ENCODE data around the gene RASA4. TPM values are rescaled to one million over a fixed set of nuclear protein-coding genes. Genes with fewer than 3 reads are reported as not detected.
"Not testable (repeated sequence)": the region's sequence is repeated elsewhere in the genome, so short reads cannot be mapped to it uniquely, and the experiment has no call there.

RASA4 gene
- total RNA-seq, 2 donors from 2014 or later, result 10.9 to 44.0 TPM

DNA sequence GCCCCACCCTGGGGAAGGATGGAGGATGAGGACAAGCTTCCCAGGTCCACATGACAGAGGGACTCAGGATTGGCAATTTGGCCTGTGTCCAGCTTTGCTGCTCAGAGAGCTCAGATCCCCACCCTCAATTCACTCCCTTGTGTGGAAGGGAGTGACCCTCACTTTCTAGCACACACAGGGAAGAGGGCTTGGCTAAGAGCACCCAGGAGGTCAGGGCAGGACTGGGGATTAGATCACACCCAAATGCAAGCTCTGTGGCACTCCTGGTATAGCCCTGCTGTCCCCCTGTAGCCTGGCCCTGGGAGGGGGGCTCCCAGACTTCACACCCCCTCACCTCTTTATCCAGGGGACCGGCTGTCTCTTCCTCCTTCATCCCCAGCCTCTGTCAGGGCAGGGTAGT is 72.2 kb downstream of the RASA4 start:
- not testable (repeated sequence) for H3K27ac ChIP-seq (ENCODE audit: low read depth, low read length); H3K9ac ChIP-seq (ENCODE audit: extremely low read depth, low read length, poor library complexity, severe bottlenecking); H3K9me3 Mint-ChIP-seq; DNase-seq; H3K36me3 ChIP-seq (ENCODE audit: control insufficient read depth, insufficient read depth, low read length); H3K4me3 ChIP-seq (ENCODE audit: low read length); H3K27me3 Mint-ChIP-seq (ENCODE audit: insufficient read depth); H3K4me3 Mint-ChIP-seq; H3K27me3 ChIP-seq (ENCODE audit: control insufficient read depth, insufficient read depth, low read length, poor library complexity, severe bottlenecking); H3K27ac Mint-ChIP-seq; H3K4me1 Mint-ChIP-seq; H3K4me1 ChIP-seq (ENCODE audit: control insufficient read depth, insufficient read depth, low read length); H3K36me3 Mint-ChIP-seq (ENCODE audit: low read depth); H3K9me3 ChIP-seq (ENCODE audit: control insufficient read depth, low read length)
- WGBS, 2 experiments (ENCODE audit: insufficient coverage in 1 of 2, insufficient read length in 1 of 2), result no CpG with 5 or more reads among the region's 1 CpG

DNA sequence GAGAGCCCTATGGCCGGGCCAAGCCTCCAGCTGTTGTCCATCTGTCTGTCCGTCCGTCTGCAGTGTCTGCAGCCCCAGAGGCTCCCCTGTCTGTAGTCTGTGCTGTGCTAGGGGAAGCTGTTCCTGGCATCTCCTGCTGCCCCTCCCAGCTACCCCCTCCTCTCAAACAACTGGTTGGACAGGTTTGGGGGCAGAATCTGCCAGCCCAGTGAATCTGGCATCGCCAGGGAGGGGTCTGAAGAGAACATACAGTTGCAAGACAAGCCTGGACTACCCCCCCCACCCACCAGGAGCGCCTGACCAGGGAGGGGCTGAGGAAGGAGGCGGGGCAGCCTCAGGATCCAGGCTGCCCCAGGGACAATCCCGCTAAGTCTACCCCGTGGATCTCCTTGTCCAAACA is 73.0 kb downstream of the RASA4 start, which contains the start of gene UPK3BL2:
UPK3BL2 (minus strand) TSS at position 101 of the 400 bp plus-strand sequence; CDS start at position 41, 60 bp downstream.
- H3K4me3 Mint-ChIP-seq; H3K4me3 ChIP-seq (ENCODE audit: low read length); H3K27me3 Mint-ChIP-seq (ENCODE audit: insufficient read depth); H3K27me3 ChIP-seq (ENCODE audit: control insufficient read depth, insufficient read depth, low read length, poor library complexity, severe bottlenecking); H3K27ac ChIP-seq (ENCODE audit: low read depth, low read length); H3K36me3 Mint-ChIP-seq (ENCODE audit: low read depth); H3K36me3 ChIP-seq (ENCODE audit: control insufficient read depth, insufficient read depth, low read length); H3K9me3 ChIP-seq (ENCODE audit: control insufficient read depth, low read length); H3K9ac ChIP-seq (ENCODE audit: extremely low read depth, low read length, poor library complexity, severe bottlenecking); H3K27ac Mint-ChIP-seq; DNase-seq; H3K4me1 ChIP-seq (ENCODE audit: control insufficient read depth, insufficient read depth, low read length); H3K9me3 Mint-ChIP-seq; H3K4me1 Mint-ChIP-seq: not testable (repeated sequence)
- no CpG with 5 or more reads among the region's 8 CpGs for WGBS, 2 experiments (ENCODE audit: insufficient coverage in 1 of 2, insufficient read length in 1 of 2)

DNA sequence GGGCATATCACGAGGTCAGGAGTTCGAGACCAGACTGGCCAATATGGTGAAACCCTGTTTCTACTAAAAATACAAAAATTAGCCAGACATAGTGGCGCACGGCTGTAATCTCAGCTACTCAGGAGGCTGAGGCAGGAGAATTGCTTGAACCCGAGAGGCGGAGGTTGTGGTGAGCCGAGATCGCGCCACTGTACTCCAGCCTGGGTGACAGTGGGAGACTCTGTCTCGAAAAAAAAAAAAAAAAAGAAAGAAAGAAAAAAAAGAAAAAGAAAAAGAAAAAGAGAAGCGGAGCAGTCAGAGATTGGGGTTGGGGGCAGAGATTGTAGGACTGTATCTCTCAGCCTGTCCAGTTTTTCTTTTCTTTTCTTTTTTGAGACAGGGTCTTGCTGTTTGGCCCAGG is 73.8 kb downstream of the RASA4 start:
- H3K4me3 Mint-ChIP-seq; H3K4me3 ChIP-seq (ENCODE audit: low read length); DNase-seq; H3K27ac Mint-ChIP-seq; H3K36me3 ChIP-seq (ENCODE audit: control insufficient read depth, insufficient read depth, low read length); H3K4me1 Mint-ChIP-seq; H3K36me3 Mint-ChIP-seq (ENCODE audit: low read depth); H3K27me3 Mint-ChIP-seq (ENCODE audit: insufficient read depth); H3K9ac ChIP-seq (ENCODE audit: extremely low read depth, low read length, poor library complexity, severe bottlenecking); H3K4me1 ChIP-seq (ENCODE audit: control insufficient read depth, insufficient read depth, low read length); H3K9me3 ChIP-seq (ENCODE audit: control insufficient read depth, low read length); H3K27ac ChIP-seq (ENCODE audit: low read depth, low read length); H3K9me3 Mint-ChIP-seq; H3K27me3 ChIP-seq (ENCODE audit: control insufficient read depth, insufficient read depth, low read length, poor library complexity, severe bottlenecking): not testable (repeated sequence)
- no CpG with 5 or more reads among the region's 11 CpGs for WGBS, 2 experiments (ENCODE audit: insufficient coverage in 1 of 2, insufficient read length in 1 of 2)

DNA sequence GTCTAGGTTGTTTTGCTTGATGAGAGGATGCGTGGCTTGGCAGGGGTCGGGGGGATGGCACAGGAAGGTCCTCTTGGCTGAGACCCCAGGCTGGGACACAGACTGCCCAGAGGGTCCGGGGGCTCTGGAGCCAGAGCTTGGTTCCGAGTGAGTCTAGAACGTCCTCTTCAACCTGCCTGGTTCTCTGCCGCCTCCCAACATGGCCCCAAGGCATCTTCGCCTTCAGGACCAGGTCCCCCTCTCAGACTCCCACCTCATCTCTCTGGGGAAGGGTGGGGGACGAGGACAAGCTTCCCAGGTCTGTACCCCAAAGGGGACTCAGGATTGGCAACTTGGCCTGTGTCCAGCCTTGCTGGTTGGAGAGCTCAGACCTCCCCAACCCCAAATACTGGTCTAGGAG is 74.5 kb downstream of the RASA4 start:
- H3K36me3 ChIP-seq (ENCODE audit: control insufficient read depth, insufficient read depth, low read length); DNase-seq; H3K4me3 Mint-ChIP-seq; H3K9me3 Mint-ChIP-seq; H3K4me3 ChIP-seq (ENCODE audit: low read length); H3K9ac ChIP-seq (ENCODE audit: extremely low read depth, low read length, poor library complexity, severe bottlenecking); H3K36me3 Mint-ChIP-seq (ENCODE audit: low read depth); H3K27ac Mint-ChIP-seq; H3K27ac ChIP-seq (ENCODE audit: low read depth, low read length); H3K27me3 Mint-ChIP-seq (ENCODE audit: insufficient read depth); H3K4me1 Mint-ChIP-seq; H3K4me1 ChIP-seq (ENCODE audit: control insufficient read depth, insufficient read depth, low read length); H3K9me3 ChIP-seq (ENCODE audit: control insufficient read depth, low read length); H3K27me3 ChIP-seq (ENCODE audit: control insufficient read depth, insufficient read depth, low read length, poor library complexity, severe bottlenecking): not testable (repeated sequence)
- WGBS, 2 experiments (ENCODE audit: insufficient coverage in 1 of 2, insufficient read length in 1 of 2), result no CpG with 5 or more reads among the region's 8 CpGs

DNA sequence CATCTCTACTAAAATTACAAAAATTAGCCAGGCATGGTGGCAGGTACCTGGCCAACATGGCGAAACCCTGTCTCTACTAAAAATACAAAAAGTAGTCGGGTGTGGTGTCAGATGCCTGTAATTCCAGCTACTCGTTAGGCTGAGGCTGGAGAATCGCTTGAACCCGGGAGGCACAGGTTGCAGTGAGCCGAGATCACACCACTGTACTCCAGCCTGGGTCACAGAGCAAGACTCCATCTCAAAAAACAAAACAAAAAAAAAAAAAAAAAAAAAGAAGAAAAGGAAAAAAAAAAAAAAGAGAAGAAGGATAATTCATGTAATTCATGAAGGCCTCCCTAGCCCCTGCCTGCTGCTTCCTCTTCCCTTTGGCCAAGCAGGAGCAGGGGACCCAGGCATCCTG is 76.0 kb downstream of the RASA4 start:
- not testable (repeated sequence) for DNase-seq; H3K27me3 Mint-ChIP-seq (ENCODE audit: insufficient read depth); H3K4me1 ChIP-seq (ENCODE audit: control insufficient read depth, insufficient read depth, low read length); H3K9me3 ChIP-seq (ENCODE audit: control insufficient read depth, low read length); H3K4me3 ChIP-seq (ENCODE audit: low read length); H3K4me3 Mint-ChIP-seq; H3K36me3 Mint-ChIP-seq (ENCODE audit: low read depth); H3K27me3 ChIP-seq (ENCODE audit: control insufficient read depth, insufficient read depth, low read length, poor library complexity, severe bottlenecking); H3K27ac ChIP-seq (ENCODE audit: low read depth, low read length); H3K36me3 ChIP-seq (ENCODE audit: control insufficient read depth, insufficient read depth, low read length); H3K9ac ChIP-seq (ENCODE audit: extremely low read depth, low read length, poor library complexity, severe bottlenecking); H3K27ac Mint-ChIP-seq; H3K4me1 Mint-ChIP-seq; H3K9me3 Mint-ChIP-seq
- whole genome bisulfite sequencing, 2 experiments (ENCODE audit: insufficient coverage in 1 of 2, insufficient read length in 1 of 2), result 90% methylated on average over 4 of the region's 6 CpGs; no CpG with 5 or more reads in 1 of the 2 experiments

DNA sequence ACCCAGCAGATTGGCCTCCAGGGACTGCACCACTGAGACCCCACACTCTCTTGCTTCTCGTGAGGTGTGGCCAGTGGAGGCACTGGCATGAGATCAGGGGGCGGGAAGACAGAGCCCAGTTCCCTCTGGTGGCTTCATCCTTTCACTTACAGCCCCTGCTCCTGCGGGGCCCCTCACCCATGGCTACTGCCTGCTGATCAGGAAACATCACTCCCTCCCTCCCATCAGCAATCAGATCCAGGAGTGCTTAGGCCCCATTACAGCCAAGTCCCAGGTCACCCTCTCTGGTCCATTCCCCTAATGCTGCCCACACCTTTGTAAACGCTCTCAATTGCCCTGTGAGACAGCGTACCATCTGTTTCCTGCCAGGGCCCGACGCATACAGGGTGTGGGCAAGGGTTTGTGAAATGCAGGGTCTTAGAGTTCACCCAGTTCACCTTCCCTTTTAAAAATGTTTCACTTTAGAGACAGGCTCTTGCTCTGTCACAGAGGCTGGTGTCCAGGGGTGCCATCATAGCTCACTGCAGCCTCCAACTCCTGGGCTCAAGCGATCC is 81.4 kb downstream of the RASA4 start:
- not testable (repeated sequence) for DNase-seq; H3K27me3 Mint-ChIP-seq (ENCODE audit: insufficient read depth); H3K4me3 ChIP-seq (ENCODE audit: low read length); H3K9me3 ChIP-seq (ENCODE audit: control insufficient read depth, low read length); H3K36me3 ChIP-seq (ENCODE audit: control insufficient read depth, insufficient read depth, low read length); H3K9me3 Mint-ChIP-seq; H3K9ac ChIP-seq (ENCODE audit: extremely low read depth, low read length, poor library complexity, severe bottlenecking); H3K27me3 ChIP-seq (ENCODE audit: control insufficient read depth, insufficient read depth, low read length, poor library complexity, severe bottlenecking); H3K36me3 Mint-ChIP-seq (ENCODE audit: low read depth); H3K27ac ChIP-seq (ENCODE audit: low read depth, low read length); H3K4me1 ChIP-seq (ENCODE audit: control insufficient read depth, insufficient read depth, low read length); H3K4me1 Mint-ChIP-seq; H3K27ac Mint-ChIP-seq; H3K4me3 Mint-ChIP-seq
- WGBS, 2 experiments (ENCODE audit: insufficient coverage in 1 of 2, insufficient read length in 1 of 2), result no CpG with 5 or more reads among the region's 8 CpGs

DNA sequence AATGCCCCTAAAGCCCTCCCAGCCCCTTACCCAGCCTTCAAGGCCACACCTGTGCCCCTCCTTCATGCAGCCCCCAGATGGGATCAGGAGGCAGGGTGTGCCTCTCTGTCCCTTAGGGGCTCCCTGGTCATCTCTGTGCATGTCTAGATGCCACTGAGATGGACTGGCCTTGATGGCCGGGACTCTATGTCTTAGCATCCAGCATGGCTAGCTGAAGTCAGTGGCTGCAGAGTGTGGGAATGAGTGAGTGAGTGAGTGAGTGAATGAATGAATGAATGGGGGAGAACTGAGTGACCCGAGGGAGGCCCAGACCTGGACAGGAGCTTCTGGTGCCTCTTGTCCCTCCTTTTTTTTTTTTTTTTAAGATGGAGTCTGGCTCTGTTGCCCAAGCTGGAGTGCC is 84.4 kb downstream of the RASA4 start:
- 100% methylated on average over 1 of the region's 2 CpGs for WGBS, 2 experiments (ENCODE audit: insufficient coverage in 1 of 2, insufficient read length in 1 of 2)
- not testable (repeated sequence) for H3K36me3 ChIP-seq (ENCODE audit: control insufficient read depth, insufficient read depth, low read length); H3K4me3 Mint-ChIP-seq; H3K27me3 ChIP-seq (ENCODE audit: control insufficient read depth, insufficient read depth, low read length, poor library complexity, severe bottlenecking); H3K9me3 ChIP-seq (ENCODE audit: control insufficient read depth, low read length); H3K9me3 Mint-ChIP-seq; H3K4me1 Mint-ChIP-seq; H3K4me3 ChIP-seq (ENCODE audit: low read length); H3K27ac Mint-ChIP-seq; H3K9ac ChIP-seq (ENCODE audit: extremely low read depth, low read length, poor library complexity, severe bottlenecking); H3K27ac ChIP-seq (ENCODE audit: low read depth, low read length); H3K27me3 Mint-ChIP-seq (ENCODE audit: insufficient read depth); DNase-seq; H3K36me3 Mint-ChIP-seq (ENCODE audit: low read depth); H3K4me1 ChIP-seq (ENCODE audit: control insufficient read depth, insufficient read depth, low read length)

Data from endodermal cell (in vitro differentiated cells).